ENCODE measurements around the gene PRIM1. TPM values are rescaled to one million over a fixed set of nuclear protein-coding genes. Genes with fewer than 3 reads are reported as not detected.
A peak's percentile ranks its signal among the peaks of the same experiment; 100 is the strongest.

PRIM1 gene
- total and polyA plus RNA-seq, 4 experiments from 2014 or later: 30.2 to 46.9 (median 39.7) TPM

DNA sequence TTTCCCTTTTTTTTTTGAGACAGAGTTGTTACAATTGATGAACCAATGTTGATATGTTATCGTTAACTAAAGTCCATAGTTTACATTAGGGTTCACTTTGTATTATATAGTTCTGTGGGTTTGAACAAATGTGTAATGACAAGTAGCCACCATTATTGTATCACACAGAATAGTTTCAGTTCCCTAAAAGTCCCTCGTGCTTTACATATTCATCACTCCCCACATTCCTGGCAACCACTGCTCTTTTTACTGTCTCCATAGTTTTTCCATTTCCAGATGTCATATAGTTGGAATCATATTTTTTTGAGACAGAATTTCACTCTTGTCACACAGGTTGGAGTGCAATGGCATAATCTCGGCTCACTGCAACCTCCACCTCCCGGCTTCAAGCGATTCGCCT lies 23.5 kb upstream of the PRIM1 start:
- ChIA-PET CTCF (ENCODE audit: partially characterized antibody) (interaction anchor here (0.6 to 1.2 kb wide), 2 partner anchors 18 to 226 kb away, joined by 3 read pairs; no protein-coding TSS in a partner anchor), POLR2A (ENCODE audit: partially characterized antibody) (no interaction called here)
- Histone ChIP-seq H3K27me3 (ENCODE audit: insufficient read depth, low read length) (no peaks in the 10 kb centered on the region), H3K27ac (ENCODE audit: low read depth, low read length) (no peak overlapping the region), H3K4me3 (ENCODE audit: low read length in 2 of 2) (no peak overlapping the region), H3K9me3 (ENCODE audit: control insufficient read depth in 1 of 2, low read length in 2 of 2) (no peaks in the 10 kb centered on the region), H3K4me1 (ENCODE audit: insufficient read depth, low read length) (no peaks in the 10 kb centered on the region), H3K36me3 (ENCODE audit: insufficient read depth, low read length) (no peaks in the 10 kb centered on the region)
- H3K36me3 Mint-ChIP-seq: no peaks in the 10 kb centered on the region
- no peak overlapping the region for H3K27ac Mint-ChIP-seq
- H3K27me3 Mint-ChIP-seq: no peaks in the 10 kb centered on the region
- no peaks in the 10 kb centered on the region for H3K9me3 Mint-ChIP-seq
- intact Hi-C loops (cut with micrococcal nuclease): no loop called here
- DNase-seq: no peak
- no peaks in the 10 kb centered on the region for H3K4me1 Mint-ChIP-seq
- H3K4me3 Mint-ChIP-seq: no peak overlapping the region

DNA sequence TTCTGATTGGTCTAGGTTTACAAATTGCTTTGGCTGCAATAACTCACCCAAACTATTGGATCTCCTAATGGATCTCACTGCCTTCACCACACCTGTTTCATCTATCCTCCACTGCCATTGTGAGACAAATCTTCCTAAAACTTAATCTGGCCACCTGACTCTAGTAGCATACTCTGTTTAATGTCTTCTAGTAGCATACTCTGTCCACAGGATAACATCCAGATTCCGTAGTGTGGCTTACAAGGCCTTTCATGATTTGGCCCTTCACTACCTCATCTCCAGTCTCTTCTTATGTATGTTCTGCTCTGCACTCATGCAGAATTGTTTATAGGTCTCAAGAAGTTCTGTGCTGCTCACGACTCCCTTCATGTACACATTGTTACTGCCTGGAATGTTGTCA lies 21.0 kb upstream of the PRIM1 start:
- Histone ChIP-seq H3K9me3 (ENCODE audit: control insufficient read depth in 1 of 2, low read length in 2 of 2) (no peaks in the 10 kb centered on the region), H3K4me1 (ENCODE audit: insufficient read depth, low read length) (no peaks in the 10 kb centered on the region), H3K36me3 (ENCODE audit: insufficient read depth, low read length) (no peaks in the 10 kb centered on the region), H3K27ac (ENCODE audit: low read depth, low read length) (no peak overlapping the region), H3K27me3 (ENCODE audit: insufficient read depth, low read length) (no peaks in the 10 kb centered on the region), H3K4me3 (ENCODE audit: low read length in 2 of 2) (no peak overlapping the region)
- no peak overlapping the region for H3K4me3 Mint-ChIP-seq
- no peak overlapping the region for H3K27ac Mint-ChIP-seq
- no peaks in the 10 kb centered on the region for H3K4me1 Mint-ChIP-seq
- no peaks in the 10 kb centered on the region for H3K9me3 Mint-ChIP-seq
- intact Hi-C loops (cut with micrococcal nuclease): no loop called here
- DNase-seq: no peak
- H3K36me3 Mint-ChIP-seq: no peaks in the 10 kb centered on the region
- H3K27me3 Mint-ChIP-seq: no peaks in the 10 kb centered on the region
- ChIA-PET POLR2A (ENCODE audit: partially characterized antibody) (no interaction called here), CTCF (ENCODE audit: partially characterized antibody) (no interaction called here)

DNA sequence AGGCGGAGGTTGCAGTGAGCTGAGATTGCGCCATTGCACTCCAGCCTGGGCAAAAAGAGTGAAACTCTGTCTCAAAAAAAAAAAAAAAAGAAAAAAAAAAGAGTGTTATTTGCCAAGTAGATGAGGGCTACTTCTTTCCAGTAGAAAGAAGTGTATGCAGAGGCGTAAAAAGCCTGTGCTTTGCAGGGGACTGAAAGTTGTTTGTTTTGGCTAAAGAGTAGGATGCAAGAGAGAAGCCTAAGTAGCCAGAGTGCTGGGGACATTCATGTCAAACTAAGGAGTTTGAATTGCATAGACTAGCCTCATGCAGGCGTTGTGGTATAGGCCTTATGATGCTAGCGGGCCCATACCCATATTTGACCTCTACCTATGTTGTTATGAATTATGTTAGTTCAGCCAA lies 20.5 kb upstream of the PRIM1 start:
- no peaks in the 10 kb centered on the region for H3K9me3 Mint-ChIP-seq
- H3K27me3 Mint-ChIP-seq: no peaks in the 10 kb centered on the region
- Histone ChIP-seq H3K9me3 (ENCODE audit: control insufficient read depth in 1 of 2, low read length in 2 of 2) (no peaks in the 10 kb centered on the region), H3K27ac (ENCODE audit: low read depth, low read length) (no peak overlapping the region), H3K27me3 (ENCODE audit: insufficient read depth, low read length) (no peaks in the 10 kb centered on the region), H3K4me3 (ENCODE audit: low read length in 2 of 2) (no peak overlapping the region), H3K36me3 (ENCODE audit: insufficient read depth, low read length) (no peaks in the 10 kb centered on the region), H3K4me1 (ENCODE audit: insufficient read depth, low read length) (no peaks in the 10 kb centered on the region)
- ChIA-PET POLR2A (ENCODE audit: partially characterized antibody) (no interaction called here), CTCF (ENCODE audit: partially characterized antibody) (no interaction called here)
- intact Hi-C loops (cut with micrococcal nuclease): no loop called here
- H3K4me3 Mint-ChIP-seq: no peak overlapping the region
- DNase-seq: no peak
- no peaks in the 10 kb centered on the region for H3K4me1 Mint-ChIP-seq
- H3K36me3 Mint-ChIP-seq: no peaks in the 10 kb centered on the region
- H3K27ac Mint-ChIP-seq: no peak overlapping the region

DNA sequence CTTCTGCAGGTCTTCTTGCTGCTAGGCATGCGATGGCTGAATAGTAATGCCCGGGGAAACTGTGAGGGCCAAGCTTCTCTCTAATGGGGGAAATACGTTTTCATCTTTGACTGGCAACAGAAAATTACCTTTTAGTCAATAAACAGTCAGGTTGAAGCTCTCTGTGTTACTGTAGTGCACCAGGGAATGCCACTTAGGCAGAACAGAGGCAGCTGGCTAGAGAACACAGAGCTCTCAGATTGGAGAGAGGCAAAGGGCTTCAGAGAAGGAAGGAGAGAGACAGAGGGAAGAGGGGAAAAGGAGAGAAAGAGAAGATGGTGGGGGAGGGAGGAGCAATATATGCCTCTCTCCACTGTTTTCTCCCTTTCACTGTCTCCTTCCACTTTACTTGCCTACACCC lies 17.7 kb upstream of the PRIM1 start:
- H3K27me3 ChIP-seq (ENCODE audit: insufficient read depth, low read length): no peaks in the 10 kb centered on the region
- H3K27ac ChIP-seq (ENCODE audit: low read depth, low read length): no peak overlapping the region
- Mint-ChIP-seq H3K4me3 (no peak overlapping the region), H3K27ac (no peak overlapping the region), H3K9me3 (no peaks in the 10 kb centered on the region), H3K36me3 (no peaks in the 10 kb centered on the region), H3K4me1 (no peaks in the 10 kb centered on the region), H3K27me3 (no peaks in the 10 kb centered on the region)
- no peaks in the 10 kb centered on the region for H3K36me3 ChIP-seq (ENCODE audit: insufficient read depth, low read length)
- intact Hi-C loops (cut with micrococcal nuclease): no loop called here
- POLR2A ChIA-PET (ENCODE audit: partially characterized antibody): no interaction called here
- no peak overlapping the region for H3K4me3 ChIP-seq (ENCODE audit: low read length in 2 of 2)
- H3K4me1 ChIP-seq (ENCODE audit: insufficient read depth, low read length): no peaks in the 10 kb centered on the region
- CTCF ChIA-PET (ENCODE audit: partially characterized antibody): interaction anchor here (1.2 to 2.0 kb wide), 2 partner anchors 13 to 218 kb away, joined by 5 to 7 read pairs; no protein-coding TSS in a partner anchor
- no peak for DNase-seq
- H3K9me3 ChIP-seq (ENCODE audit: control insufficient read depth in 1 of 2, low read length in 2 of 2): no peaks in the 10 kb centered on the region

DNA sequence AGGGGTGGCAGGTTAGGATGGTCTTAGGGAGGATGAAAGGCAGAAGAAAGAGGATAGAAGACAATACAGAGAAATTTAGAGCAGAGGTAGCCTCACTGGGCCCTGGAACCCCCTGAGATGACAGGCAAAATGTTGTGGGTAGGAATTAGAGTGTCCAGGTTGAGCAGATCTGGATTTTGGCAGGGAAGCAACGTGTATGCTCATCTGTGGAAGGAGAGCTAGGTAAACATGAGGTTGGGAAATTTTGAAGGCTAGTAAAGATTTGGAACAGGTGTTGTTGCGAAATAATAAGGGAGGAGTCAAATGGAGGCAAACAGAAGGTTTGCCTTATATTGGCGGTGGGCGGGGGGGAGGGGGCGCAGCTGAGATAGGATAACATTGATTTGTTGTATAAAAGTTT lies 16.3 kb upstream of the PRIM1 start:
- CTCF ChIA-PET (ENCODE audit: partially characterized antibody): interaction anchor here (2.0 kb wide), 1 partner anchor 220 kb away, joined by 7 read pairs; no protein-coding TSS in a partner anchor

DNA sequence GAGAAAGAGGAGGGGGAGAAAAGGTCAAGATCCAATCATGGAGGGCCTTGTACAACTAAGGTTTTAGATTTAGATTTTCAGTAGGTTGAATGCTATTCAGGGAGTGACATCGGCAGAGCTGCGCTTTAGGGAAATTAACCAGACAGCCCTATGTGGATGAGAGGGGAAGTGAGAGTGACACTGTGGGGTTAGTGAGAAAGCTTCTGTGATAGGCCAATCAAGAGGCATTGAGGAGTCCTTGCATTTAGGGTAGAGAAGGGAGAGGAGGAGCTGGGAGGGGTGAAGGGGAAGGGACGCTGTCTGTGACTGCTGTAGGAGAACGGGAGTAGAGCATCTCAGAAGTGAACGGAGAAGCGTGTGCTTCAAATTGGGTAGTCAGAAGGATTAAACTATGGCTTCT lies 14.4 kb upstream of the PRIM1 start:
- CTCF ChIA-PET (ENCODE audit: partially characterized antibody): interaction anchor here (0.8 kb wide), 1 partner anchor 10 kb away, joined by 3 read pairs; no protein-coding TSS in a partner anchor
- Histone ChIP-seq H3K36me3 (ENCODE audit: insufficient read depth, low read length) (no peaks in the 10 kb centered on the region), H3K4me1 (ENCODE audit: insufficient read depth, low read length) (no peaks in the 10 kb centered on the region), H3K9me3 (ENCODE audit: control insufficient read depth in 1 of 2, low read length in 2 of 2) (no peaks in the 10 kb centered on the region), H3K27me3 (ENCODE audit: insufficient read depth, low read length) (no peaks in the 10 kb centered on the region), H3K4me3 (ENCODE audit: low read length in 2 of 2) (no peak overlapping the region), H3K27ac (ENCODE audit: low read depth, low read length) (no peak overlapping the region)
- POLR2A ChIA-PET (ENCODE audit: partially characterized antibody): no interaction called here
- Mint-ChIP-seq H3K4me3 (no peak overlapping the region), H3K27ac (no peak overlapping the region), H3K36me3 (no peaks in the 10 kb centered on the region), H3K27me3 (peaks cover 0 to 2% of the 10 kb centered on the region in 2 donors), H3K9me3 (no peaks in the 10 kb centered on the region), H3K4me1 (no peaks in the 10 kb centered on the region)
- DNase-seq: no peak
- intact Hi-C loops (cut with micrococcal nuclease): no loop called here

More for the DNA sequence above, 16.3 kb upstream of the PRIM1 start:
- no peak for DNase-seq
- Mint-ChIP-seq H3K27me3 (no peaks in the 10 kb centered on the region), H3K27ac (peak overlapping the region in 2 of 7 donors; percentile 31 to 69), H3K36me3 (no peaks in the 10 kb centered on the region), H3K4me3 (no peak overlapping the region), H3K9me3 (no peaks in the 10 kb centered on the region), H3K4me1 (no peaks in the 10 kb centered on the region)
- Histone ChIP-seq H3K27ac (ENCODE audit: low read depth, low read length) (no peak overlapping the region), H3K4me3 (ENCODE audit: low read length in 2 of 2) (no peak overlapping the region), H3K9me3 (ENCODE audit: control insufficient read depth in 1 of 2, low read length in 2 of 2) (no peaks in the 10 kb centered on the region), H3K27me3 (ENCODE audit: insufficient read depth, low read length) (no peaks in the 10 kb centered on the region), H3K36me3 (ENCODE audit: insufficient read depth, low read length) (no peaks in the 10 kb centered on the region), H3K4me1 (ENCODE audit: insufficient read depth, low read length) (no peaks in the 10 kb centered on the region)
- intact Hi-C loops (cut with micrococcal nuclease): no loop called here
- POLR2A ChIA-PET (ENCODE audit: partially characterized antibody): no interaction called here

DNA sequence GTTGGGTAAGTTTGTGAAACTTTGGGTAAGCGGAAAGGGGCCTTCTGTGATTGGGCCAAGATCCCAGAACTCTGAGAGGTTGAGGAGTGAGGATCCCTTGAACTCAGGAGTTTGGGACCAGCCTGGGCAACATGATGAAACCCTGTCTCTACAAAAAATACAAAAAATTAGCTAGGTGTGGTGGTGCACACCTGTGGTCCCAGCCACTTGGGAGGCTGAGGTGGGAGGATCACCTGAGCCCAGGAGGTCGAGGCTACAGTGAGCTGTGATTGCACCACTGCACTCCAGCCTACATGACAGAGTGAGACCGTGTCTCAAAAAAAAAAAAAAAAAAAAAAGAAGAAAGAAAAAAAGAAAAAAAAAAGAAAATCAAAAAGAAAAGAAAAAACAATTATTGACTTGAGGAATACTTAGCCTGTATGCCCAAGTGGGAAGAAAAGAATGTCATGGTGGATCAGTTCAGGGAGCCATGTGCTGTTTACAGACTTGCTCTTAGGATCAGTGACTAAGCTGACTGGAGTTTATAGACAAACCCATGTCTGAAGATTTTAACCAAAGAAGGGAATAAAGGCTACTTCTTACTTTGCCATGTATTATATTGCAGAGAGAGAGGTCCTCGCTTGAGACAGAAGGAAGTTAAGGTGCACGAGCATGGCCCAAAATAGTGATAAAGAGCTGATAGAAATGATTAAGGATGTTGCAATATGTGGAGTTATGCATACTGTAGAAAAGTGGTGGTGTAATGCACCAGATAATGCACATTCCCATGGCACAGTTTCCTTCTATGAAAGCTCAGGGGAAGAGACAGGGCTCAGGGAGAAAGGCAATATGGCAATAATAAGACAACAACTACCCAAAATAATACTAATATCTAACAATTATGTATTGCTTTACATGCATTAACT lies 11.9 kb upstream of the PRIM1 start:
- no peak for DNase-seq
- Mint-ChIP-seq H3K4me3 (no peak overlapping the region), H3K36me3 (no peaks in the 10 kb centered on the region), H3K4me1 (no peaks in the 10 kb centered on the region), H3K9me3 (peaks cover 0 to under 1% (median under 1%) of the 10 kb centered on the region in 8 donors), H3K27me3 (peaks cover 2% of the 10 kb centered on the region in 2 donors), H3K27ac (no peak overlapping the region)
- H3K27me3 ChIP-seq (ENCODE audit: insufficient read depth, low read length): no peaks in the 10 kb centered on the region
- intact Hi-C loops (cut with micrococcal nuclease): no loop called here
- H3K36me3 ChIP-seq (ENCODE audit: insufficient read depth, low read length): no peaks in the 10 kb centered on the region
- POLR2A ChIA-PET (ENCODE audit: partially characterized antibody): interaction anchor here (0.6 kb wide), 1 partner anchor 81 kb away, joined by 3 read pairs; no protein-coding TSS in a partner anchor
- no peaks in the 10 kb centered on the region for H3K4me1 ChIP-seq (ENCODE audit: insufficient read depth, low read length)
- H3K27ac ChIP-seq (ENCODE audit: low read depth, low read length): no peak overlapping the region
- H3K9me3 ChIP-seq (ENCODE audit: control insufficient read depth in 1 of 2, low read length in 2 of 2): no peaks in the 10 kb centered on the region
- CTCF ChIA-PET (ENCODE audit: partially characterized antibody): interaction anchor here (1.1 to 11.8 kb wide), 2 partner anchors 15 to 224 kb away, joined by 3 to 102 read pairs; no protein-coding TSS in a partner anchor
- H3K4me3 ChIP-seq (ENCODE audit: low read length in 2 of 2): no peak overlapping the region

All from CD4-positive, alpha-beta memory T cell (primary cell).